ENCODE data around the gene PSME4. TPM values are rescaled to one million over a fixed set of nuclear protein-coding genes. Genes with fewer than 3 reads are reported as not detected.

Gene PSME4
- total RNA-seq, 1 experiment from 2014 or later, result 65.2 TPM

GRCh38 chr2:54012538-54013141 is 41.8 kb upstream of the PSME4 start:
- Mint-ChIP-seq H3K4me3 (ENCODE audit: unreplicated experiment) (no peak overlapping the region), H3K36me3 (ENCODE audit: insufficient read depth, unreplicated experiment) (no peaks in the 10 kb centered on the region), H3K27ac (ENCODE audit: low read depth, unreplicated experiment) (no peak overlapping the region), H3K9me3 (ENCODE audit: unreplicated experiment) (no peaks in the 10 kb centered on the region), H3K27me3 (ENCODE audit: insufficient read depth, unreplicated experiment) (no peaks in the 10 kb centered on the region), H3K4me1 (ENCODE audit: insufficient read depth, unreplicated experiment) (peaks cover 5% of the 10 kb centered on the region)
- DNase-seq (ENCODE audit: unreplicated experiment), result no peak
- ChIA-PET CTCF (interaction anchor here (0.8 kb wide), 1 partner anchor 9 kb away, joined by 3 read pairs; no protein-coding TSS in a partner anchor), POLR2A (no interaction called here)
- no peak for TF ChIP-seq CTCF (IDR thresholded peaks at IDR 0.05; ENCODE audit: unreplicated experiment)
- no TSS peak for BruUV-seq (replicated peaks)
- intact Hi-C loops (cut with micrococcal nuclease), result no loop called here

- Mint-ChIP-seq H3K27ac (ENCODE audit: low read depth, unreplicated experiment) (no peak overlapping the region), H3K4me3 (ENCODE audit: unreplicated experiment) (no peak overlapping the region), H3K27me3 (ENCODE audit: insufficient read depth, unreplicated experiment) (no peaks in the 10 kb centered on the region), H3K9me3 (ENCODE audit: unreplicated experiment) (no peaks in the 10 kb centered on the region), H3K36me3 (ENCODE audit: insufficient read depth, unreplicated experiment) (no peaks in the 10 kb centered on the region), H3K4me1 (ENCODE audit: insufficient read depth, unreplicated experiment) (no peaks in the 10 kb centered on the region)
- ChIA-PET CTCF (interaction anchor here (0.6 kb wide), 3 partner anchors 10 to 86 kb away, joined by 3 read pairs; no protein-coding TSS in a partner anchor), POLR2A (no interaction called here)
- BruUV-seq (replicated peaks), result no TSS peak
- DNase-seq (ENCODE audit: unreplicated experiment), result no peak
- intact Hi-C loops (cut with micrococcal nuclease), result no loop called here
- no peak for TF ChIP-seq CTCF (IDR thresholded peaks at IDR 0.05; ENCODE audit: unreplicated experiment)
These were observed 38.8 kb upstream of the PSME4 start for GRCh38 chr2:54009549-54009948.

- no peaks in the 10 kb centered on the region for H3K27me3 Mint-ChIP-seq (ENCODE audit: insufficient read depth, unreplicated experiment)
- CTCF ChIA-PET, result interaction anchor here (1.1 kb wide), 1 partner anchor 62 kb away, joined by 4 read pairs; no protein-coding TSS in a partner anchor
- no peaks in the 10 kb centered on the region for H3K9me3 Mint-ChIP-seq (ENCODE audit: unreplicated experiment)
- no peaks in the 10 kb centered on the region for H3K4me1 Mint-ChIP-seq (ENCODE audit: insufficient read depth, unreplicated experiment)
- DNase-seq (ENCODE audit: unreplicated experiment), result no peak
- POLR2A ChIA-PET, result interaction anchor here (0.7 to 1.0 kb wide), 2 partner anchors 9 to 36 kb away, joined by 3 read pairs; no protein-coding TSS in a partner anchor
- intact Hi-C loops (cut with micrococcal nuclease), result no loop called here
- no peaks in the 10 kb centered on the region for H3K36me3 Mint-ChIP-seq (ENCODE audit: insufficient read depth, unreplicated experiment)
- H3K27ac Mint-ChIP-seq (ENCODE audit: low read depth, unreplicated experiment), result no peak overlapping the region
- no peak overlapping the region for H3K4me3 Mint-ChIP-seq (ENCODE audit: unreplicated experiment)
- no peak for TF ChIP-seq CTCF (IDR thresholded peaks at IDR 0.05; ENCODE audit: unreplicated experiment)
- BruUV-seq (replicated peaks), result no TSS peak
These were observed 37.6 kb upstream of the PSME4 start for GRCh38 chr2:54008439-54008838.

- Mint-ChIP-seq H3K4me1 (ENCODE audit: insufficient read depth, unreplicated experiment) (no peaks in the 10 kb centered on the region), H3K4me3 (ENCODE audit: unreplicated experiment) (no peak overlapping the region), H3K36me3 (ENCODE audit: insufficient read depth, unreplicated experiment) (no peaks in the 10 kb centered on the region), H3K9me3 (ENCODE audit: unreplicated experiment) (no peaks in the 10 kb centered on the region), H3K27ac (ENCODE audit: low read depth, unreplicated experiment) (no peak overlapping the region), H3K27me3 (ENCODE audit: insufficient read depth, unreplicated experiment) (no peaks in the 10 kb centered on the region)
- no peak for DNase-seq (ENCODE audit: unreplicated experiment)
- intact Hi-C loops (cut with micrococcal nuclease), result no loop called here
- TF ChIP-seq CTCF (IDR thresholded peaks at IDR 0.05; ENCODE audit: unreplicated experiment), result no peak
- no TSS peak for BruUV-seq (replicated peaks)
- ChIA-PET CTCF (interaction anchor here (0.6 to 0.8 kb wide), 2 partner anchors 10 to 74 kb away, joined by 3 read pairs; no protein-coding TSS in a partner anchor), POLR2A (interaction anchor here (1.2 to 1.6 kb wide), 2 partner anchors 41 to 115 kb away, joined by 4 read pairs; no protein-coding TSS in a partner anchor)
These were observed 29.7 kb upstream of the PSME4 start for GRCh38 chr2:54000524-54000923.
